NK-92 treated with Interleukin-12 subunit alpha and Interleukin-12 subunit beta, amount 100 ng/mL, for 24 hours (cell line): ENCODE data around the gene FOXO3.

ENCODE experiments used
- DNase-seq: peaks from one replicate; lab custom pipeline; 2025; lab: John Stamatoyannopoulos, UW

Gene FOXO3

DNA sequence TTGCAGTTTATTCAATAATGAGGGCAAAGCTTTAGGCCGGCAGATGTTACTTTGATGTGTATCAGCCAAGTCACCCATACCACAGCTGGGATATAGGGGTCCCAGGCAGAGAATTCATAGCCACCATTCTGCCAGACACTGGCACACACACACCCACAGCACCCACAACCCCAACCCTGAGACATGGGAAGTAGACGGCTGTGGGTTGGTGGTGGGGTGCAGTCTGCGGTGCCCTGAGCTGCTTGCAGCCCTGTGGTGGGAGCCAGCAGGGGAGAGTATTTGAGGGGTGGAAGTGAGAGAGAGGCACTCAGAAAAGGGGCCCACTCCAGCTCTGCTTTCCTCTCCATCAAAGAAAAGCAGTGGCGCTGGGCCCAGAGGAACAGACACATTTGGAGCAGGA lies 125.3 kb downstream of the FOXO3 start:
- no peak for DNase-seq

DNA sequence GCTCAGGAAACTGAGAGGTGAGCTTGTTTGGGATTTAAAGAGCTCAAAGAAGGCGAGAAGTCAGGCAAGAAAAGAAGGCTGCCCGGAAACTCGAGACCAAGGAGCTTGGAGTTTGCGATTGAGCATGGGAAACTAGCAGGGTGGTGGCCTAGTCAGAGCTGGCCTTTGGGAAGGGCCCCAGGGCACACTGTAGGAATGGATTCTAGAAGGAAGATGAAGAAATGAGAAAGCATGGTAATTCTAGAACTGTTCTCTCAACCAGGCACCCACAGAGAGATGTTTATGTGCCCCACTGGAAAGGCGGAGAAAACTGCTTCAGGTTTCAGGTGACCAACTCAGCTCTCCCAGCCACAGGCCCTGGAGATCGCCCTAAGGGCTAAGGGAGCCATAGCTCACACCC lies 126.2 kb downstream of the FOXO3 start:
- no peak for DNase-seq

DNA sequence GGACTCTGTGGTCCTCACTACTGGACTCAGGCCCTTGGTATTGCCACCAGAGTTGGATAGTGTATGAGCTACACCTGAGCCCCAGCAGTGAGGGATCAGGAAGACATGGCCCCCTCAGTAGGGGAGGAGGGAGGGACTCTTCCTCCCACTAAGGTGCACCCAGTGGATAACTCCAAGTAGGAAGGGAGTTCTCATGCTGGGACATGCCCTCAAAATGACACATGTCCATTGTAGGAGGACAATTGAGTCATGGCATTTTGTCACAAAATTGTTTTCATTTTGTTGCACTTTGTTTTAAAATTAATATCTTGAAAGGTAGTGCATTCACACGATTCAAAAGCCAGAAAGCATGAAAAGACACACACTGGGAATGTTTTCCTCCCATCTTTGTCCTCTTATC lies 127.2 kb downstream of the FOXO3 start:
- no peak for DNase-seq

DNA sequence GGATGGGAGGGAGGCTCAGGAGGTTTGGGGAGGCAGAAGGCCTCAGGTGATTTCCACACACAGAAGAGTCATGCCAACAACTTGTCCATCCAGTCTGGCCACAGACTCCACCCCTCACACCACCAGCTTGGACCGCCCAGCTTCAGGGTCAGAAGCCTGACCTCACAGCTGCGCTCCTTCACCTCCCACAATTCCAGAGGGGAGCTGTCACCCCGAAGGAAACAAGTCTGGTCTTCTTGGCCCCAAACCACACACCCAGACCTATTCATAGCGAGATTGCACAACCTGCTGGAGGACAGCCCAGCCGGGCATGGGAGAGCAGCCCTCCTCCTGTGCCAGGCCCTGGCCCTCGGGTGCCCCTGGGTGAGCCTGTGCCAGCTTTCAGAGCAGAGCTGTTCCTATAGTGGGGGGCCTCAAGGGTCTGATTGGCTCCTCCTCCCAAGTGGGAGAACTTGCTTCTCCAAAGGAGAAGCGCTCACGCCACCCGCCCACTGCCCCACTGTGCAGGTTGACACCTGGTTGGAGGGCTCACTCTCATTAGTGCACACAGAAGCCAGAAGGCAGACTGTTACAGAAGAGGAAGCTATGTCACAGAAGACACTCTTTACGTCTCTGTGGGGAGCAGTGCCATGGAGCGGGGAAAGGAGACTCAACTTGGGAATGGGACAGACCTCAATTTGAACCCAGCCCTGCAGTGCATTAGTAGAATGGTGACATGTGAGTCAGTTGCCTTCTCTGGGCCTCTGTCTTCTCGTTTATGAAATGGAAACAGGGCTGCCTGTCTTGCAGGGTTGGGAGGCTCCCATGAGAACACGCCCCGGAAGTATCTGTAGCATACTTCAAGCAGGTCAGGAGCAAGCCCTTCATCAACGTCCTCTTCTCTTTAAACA lies 128.8 kb downstream of the FOXO3 start:
- no peak for DNase-seq

DNA sequence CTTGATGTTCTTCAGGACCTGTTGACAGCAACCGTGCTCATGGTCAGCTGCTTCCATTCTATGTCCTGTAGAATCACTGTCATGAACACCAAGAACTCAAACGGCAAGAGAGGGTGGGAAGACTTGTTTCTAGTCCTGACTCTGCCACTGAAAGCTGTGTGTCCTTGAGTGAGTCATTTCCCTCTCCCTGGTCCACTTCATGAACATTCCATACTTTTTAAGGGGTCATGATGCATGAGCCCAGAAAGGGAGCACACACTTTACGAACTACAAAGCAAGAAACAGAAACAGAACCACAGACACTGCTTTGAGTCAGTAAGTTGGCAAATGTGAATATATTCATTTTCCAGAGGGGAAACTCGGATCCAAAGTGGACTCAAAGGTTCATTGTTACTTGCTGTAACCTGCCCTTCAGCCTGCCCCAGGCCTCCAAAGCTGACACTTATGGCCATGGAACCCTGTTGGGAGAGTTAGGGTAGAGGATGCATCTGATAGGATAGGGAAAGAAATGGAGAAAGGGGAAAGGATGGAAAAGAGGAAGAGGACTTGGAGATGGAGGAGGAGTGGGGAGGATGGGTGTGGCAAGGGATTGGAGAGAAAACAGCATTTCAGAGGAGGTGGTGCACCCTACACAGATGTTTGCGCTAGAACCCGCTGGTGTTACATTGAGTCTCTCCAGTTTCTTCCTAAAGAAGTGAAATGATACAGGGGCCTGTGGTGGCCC lies 129.8 kb downstream of the FOXO3 start:
- DNase-seq = no peak

DNA sequence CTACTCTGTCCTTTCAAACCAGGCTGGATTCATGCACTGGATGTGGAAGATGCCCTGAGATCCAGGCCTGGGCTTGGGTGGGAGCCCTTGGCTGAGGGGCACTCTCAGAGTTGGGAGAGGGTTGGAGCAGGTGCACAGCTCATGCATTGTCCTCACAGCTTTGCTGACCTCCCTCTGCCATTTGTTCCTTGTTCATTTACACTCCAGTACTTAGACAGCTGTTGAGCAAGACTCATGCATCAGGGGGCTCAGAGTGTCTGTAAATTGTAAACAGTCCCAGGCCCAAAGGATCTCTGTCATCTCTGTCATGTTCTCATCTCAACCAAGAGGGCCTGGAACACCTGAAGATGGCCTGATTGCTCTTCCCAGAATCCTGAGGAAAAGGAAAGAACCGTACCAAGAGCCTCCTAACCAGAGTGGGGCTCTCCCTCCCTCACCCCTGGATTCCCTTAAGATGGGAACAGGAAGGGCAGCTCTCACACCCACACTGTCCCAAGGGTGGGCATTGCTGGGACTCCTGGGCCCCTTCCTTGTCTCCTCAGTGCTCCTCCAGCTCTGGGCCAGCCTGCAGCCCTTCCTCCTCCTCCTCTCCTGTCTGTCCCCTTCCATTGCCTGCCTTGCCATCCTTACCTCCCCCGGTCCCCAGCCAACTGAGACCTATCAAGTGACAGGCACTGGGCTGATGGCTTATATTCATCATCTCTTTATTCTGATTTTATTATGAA lies 132.9 kb downstream of the FOXO3 start:
- DNase-seq = no peak

DNA sequence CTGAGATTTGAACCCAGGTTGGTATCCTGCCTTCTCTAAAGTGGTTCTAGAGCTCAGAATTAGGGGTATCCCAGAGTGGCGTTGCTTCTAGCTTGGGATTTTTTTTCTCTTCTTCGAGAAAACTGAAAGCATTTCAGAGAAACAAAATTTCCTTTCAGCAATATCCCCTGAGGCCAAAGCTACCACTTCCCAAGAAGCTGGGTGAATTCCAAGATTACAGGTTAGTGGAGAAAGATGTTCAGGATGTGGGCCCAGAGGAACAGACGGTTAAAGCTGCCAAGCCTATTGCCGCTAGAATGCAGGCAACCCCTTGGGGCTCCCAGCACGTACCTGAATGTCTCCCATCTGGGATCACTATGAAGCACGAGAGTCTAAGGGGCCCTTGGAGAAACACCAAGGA lies 134.1 kb downstream of the FOXO3 start:
- DNase-seq = no peak

DNA sequence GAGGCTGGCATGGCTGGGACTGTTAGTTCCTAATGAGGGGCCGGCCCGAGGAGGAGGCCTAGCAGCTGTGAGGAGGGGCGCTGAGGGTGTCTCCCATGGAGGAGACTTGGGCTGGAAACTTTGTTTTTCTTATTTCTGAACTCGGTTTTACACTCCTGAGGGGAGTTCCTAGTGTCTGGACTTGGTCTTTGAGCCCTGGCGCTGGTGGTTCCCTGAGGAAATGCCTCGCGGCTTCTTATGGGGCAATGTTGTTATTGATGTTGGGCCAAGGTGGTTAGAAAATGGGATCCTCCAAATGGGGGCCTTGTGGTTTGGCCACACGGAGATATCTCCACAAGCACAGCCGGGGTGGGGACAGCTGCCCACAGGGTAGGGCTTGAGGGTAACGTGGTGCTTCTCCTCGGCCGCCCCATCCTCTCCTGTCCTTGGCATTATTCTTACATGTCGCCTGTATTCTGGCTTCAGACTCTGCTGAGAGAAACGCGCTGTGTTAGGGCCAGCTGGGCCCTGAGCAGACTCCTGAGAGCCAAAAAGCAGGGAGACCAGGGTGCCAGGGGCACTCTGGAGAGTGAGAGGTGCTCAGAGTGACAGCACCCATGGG lies 136.9 kb downstream of the FOXO3 start:
- DNase-seq = no peak

DNA sequence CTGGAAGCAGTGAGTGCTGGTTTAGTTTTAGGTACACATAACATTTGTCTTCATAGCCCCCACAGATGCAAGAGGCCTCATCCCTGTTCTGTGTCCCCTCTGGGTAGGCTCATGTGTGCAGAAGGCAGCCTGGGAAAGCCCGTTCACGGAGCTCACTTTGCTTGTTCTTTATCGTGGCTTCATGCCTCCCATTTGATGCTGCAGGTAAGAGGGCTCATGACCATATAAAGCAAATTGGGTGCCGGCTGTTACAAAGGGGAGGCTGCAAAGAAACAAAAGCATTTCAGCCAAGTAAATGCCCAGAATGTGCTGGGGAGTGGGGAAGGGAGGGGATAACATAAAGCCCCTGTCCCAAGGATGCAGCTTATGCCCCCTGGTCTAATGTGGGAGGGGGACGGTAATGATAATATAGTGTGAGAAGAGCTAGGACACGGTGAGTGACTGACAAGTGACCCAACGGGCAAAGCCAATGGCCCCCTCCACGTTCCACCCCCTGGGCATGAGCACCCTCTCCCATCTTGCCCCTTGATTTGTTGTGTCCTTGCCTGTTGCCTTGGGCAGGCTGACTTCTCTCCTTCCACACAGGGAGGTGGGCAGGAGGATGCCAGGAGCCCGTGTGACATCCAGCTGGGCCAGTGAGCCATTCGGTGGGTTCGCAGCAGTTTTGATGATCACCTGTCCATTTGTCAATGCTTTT lies 138.0 kb downstream of the FOXO3 start:
- no peak for DNase-seq

DNA sequence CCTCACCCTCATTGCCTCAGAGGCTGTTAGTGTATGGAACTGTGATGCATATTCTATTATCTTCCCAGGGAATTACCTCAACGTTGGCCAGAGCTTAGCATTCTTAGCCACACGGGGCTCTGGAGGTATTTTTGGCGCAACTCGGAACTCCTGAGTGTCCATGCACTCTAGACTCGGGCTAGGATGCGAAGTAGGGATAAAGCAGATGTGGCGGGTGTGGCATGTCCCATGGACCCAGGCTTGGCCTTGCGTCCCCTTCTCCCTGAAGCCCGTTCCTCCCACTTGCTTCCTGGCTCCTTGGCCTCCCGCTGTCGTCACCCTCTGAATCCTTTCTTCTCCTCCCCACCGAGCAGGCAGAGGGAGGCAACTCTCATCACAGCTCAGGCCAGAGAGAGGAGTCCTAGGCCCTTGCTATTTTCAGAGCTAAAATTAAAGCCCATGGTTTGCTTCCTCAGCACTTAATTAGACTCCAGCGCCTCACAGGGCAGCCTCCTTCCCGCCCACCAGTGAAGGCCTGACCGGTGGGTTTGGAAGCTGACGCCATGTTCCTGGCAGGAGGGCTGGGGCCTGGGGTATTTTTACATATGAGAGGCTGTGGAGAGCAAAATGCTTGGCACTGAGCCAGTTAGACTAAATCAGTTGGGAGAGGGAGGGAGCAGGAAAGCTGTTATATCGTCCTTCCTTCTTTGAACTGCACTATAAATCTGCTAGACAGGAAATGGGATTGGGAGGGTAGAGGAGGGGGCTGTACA lies 138.7 kb downstream of the FOXO3 start:
- DNase-seq = no peak

DNA sequence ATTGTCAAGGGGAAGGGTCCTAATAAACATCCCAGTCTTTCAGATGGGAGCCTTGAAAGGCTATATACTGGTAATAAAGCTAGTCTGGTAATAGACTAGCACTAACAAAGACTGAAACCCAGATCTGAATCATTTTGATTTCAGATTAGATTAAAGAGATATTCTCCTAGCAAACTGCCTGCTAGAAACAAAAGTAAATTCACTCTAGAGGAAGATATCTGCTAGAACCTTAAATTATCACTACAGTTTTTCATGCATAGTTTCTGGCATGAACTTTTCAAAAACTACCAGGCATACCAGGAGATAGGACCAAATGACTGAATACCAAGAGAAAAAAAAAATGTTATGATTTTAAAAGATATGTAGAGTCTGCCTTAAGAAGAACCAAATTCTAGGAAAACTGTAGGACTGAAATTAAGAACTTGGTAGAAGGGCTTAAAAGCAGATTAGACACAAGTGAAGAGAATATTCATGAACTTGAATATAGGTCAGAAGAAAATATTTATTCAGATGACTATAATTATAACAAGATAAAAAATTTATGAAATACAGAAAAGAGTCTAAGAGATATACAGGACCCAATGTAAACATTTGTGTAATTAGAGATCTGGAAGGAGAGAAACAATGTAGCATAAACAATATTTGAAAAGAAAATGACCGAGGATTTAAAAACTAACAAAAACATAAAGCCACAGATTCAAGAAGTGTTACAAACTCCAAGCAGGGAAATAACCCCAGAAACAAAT lies 141.6 kb downstream of the FOXO3 start:
- no peak for DNase-seq

DNA sequence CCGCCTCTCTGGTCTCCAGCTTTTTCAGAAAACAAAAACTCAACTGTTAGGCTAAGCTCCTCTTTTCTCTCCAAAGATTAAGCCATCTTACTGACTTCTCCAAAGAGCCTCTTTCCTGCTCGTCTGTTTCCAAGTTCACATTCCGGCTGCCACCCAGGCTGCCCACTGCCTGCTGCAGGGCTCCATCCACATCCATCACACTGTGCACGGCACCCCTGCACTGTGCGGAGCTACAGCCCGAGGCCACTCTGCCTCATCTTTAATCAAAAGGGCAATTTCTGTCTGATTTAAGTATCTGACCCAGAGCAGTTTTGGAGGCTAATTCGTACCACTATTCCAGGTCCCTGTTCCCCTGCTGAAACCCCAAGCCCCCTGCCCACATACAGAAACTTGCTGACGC lies 145.9 kb downstream of the FOXO3 start:
- no peak for DNase-seq

DNA sequence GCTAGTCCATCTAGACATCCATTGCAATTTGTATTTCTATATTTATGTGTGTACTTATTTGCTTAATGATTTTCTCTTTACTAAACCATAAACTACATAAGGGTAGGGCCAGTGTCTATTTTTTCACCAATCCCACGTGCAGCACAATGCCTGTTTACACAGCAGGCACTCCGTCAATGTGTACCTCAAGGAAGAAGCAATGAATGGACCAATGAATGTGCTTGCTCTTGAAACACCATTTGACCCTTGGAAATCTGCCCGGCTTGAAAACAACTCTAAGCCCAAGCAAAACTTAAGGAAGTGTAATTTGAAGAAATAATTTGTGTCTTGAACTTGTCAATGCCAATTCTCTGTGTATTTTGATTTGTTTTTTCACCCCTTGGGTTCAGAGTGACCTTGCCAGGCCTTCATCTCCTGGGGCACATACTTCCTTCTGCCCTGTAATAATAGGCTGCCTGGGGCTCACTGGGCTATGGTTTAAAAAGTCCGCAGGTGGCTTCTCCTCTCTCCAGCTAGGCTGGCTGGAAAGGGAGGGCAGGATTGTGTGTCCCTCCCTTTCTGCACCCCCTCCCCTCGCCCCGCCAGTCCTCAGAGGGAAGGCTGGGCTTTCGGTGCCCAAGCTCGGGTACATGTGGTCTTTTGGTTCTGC lies 146.7 kb downstream of the FOXO3 start:
- no peak for DNase-seq

DNA sequence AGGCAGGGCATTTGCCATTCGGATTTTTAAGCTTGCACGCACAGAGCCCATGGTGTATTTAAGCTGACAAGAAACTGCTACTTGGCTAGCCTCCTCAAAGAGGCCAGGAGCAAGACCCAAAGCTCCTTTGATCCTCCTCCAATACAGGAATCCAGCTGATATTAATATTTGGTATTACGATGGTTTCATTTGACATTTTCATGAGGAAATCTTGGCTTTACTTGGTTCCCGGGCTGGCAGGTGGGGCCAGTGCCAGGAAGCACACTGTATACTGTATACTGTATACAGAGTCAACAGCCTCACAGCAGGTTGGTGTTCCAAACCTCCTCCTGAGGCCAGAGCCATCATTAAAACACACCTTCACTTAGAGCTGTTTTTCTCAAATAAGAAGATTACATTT lies 149.3 kb downstream of the FOXO3 start:
- no peak for DNase-seq

DNA sequence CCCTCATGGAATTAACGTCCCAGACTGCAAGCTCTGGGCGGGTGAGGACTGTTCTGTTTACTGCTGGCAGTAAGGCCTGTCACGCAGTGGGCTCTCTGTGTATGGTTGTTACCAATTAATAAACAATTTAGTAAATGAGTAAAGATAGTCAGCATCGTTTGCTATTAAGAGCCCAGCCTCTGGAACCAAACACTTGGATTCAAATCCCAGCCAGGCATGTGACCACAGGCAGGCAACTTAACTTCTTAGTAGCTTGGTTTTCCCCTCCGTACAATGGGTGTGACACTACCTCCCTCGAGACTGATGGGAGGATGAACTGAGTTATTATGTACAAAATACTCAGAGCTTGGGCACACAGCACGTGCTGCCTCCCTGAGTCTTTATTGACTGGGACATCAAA lies 149.8 kb downstream of the FOXO3 start:
- no peak for DNase-seq

DNA sequence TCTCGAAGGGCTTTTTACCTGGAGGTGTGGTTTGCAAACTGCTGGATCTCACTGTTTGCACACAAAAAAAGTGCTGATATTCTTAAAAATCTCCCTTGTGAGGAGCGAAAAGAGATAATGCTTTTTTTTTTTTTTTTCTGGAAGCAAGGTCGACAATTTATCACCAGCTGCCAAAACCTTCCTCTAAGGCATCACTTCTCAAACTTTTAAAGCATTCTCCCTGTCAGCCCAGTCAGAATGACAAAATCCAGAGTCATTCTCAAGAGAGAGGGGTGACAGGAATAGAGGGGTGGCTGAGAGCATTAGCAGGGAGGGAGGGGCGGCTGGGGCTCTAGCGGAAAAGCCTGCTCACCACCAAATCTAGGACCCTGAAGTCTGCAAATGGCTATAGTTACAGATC lies 150.4 kb downstream of the FOXO3 start:
- no peak for DNase-seq

DNA sequence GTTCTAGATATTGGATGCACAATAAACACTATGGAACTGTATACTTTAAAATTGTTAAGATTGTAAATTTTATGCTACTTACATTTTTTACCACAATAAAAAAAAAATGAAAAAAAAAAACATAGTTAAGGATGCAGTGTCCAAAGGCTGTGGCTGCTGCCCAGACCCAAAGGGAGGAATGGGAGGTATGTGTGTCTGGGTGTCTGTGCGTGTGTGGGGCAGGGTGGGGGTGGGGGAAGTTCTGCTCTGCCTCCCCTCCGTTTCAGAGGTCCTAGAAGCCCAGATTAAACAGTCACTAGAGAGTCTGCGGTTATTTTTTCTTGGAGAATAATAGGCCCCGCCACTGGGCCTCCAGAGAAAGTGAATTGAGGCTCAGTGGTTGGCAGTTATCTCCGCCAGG lies 151.1 kb downstream of the FOXO3 start:
- no peak for DNase-seq

DNA sequence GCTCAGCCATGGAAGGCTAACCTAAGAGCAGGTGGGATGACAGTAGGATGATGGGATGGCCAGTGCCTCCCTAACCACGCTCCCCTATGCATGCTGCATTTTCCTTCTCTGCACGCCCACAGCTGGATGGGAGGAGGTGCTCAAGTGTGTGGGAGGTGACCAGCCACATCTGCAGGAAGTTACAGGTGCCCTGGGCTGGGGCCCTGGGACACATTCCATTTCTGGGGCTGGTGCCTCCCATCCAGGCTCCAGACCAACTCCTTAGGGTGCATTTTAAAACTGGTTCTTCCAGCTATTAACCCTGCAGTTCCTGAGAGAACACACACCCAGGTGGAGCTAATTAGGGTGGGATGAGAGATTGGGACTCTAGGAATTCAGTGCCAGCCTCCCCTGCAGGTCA lies 152.2 kb downstream of the FOXO3 start:
- DNase-seq = no peak

DNA sequence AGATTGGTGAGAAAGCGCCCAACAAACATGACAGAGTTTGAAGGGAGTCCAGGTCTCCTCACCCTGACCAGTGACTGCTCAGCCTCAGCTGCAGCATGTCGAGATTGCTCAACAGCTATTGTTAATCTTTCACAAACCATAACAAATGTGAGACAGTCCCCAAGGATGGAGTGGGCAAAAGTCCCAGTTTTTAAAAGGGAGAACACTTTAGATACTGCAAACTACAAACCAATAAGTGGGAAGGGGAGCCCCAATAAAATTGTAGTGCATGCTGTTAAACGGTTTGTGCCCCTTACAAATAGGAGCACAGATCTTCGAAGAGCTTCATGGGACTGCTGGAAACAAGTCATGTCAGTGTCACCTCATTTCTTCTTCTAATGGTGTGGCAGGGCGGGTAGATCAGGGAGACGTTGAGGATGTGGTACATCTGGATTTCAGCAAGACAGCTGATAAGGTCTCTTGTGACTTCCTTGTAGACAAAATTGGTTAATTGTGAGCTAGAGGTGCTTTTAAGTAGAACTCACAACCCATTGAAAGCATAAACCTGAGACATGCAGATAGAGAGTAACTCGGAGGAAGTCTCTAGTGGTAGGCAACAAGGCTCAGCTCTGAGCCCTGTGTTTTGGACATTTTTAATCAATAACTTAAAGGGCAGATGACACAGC lies 153.5 kb downstream of the FOXO3 start:
- DNase-seq = peak; percentile 14
